Activated CD4-positive, alpha-beta T cell treated with anti-CD3 and anti-CD28 coated beads for 4 hours (primary cell): Measurements from ENCODE around the gene PHF2.
A peak's percentile ranks its signal among the peaks of the same experiment; 100 is the strongest.

Source experiments
- DNase-seq, 2 donors: peaks; one replicate each; pipeline ENCODE4 v3.0.0-alpha.2; 2020

The PHF2 gene

GRCh38 chr9:93682155-93682968, 106.0 kb downstream of the PHF2 start:
- peak; percentile 44 to 60 for DNase-seq

- no peak for DNase-seq
Observed at GRCh38 chr9:93683331-93684134, 107.1 kb downstream of the PHF2 start.

- no peak for DNase-seq
Observed at GRCh38 chr9:93684161-93684765, 107.9 kb downstream of the PHF2 start.

GRCh38 chr9:93684806-93685543, 108.6 kb downstream of the PHF2 start:
- DNase-seq = no peak

- no peak for DNase-seq
Observed at GRCh38 chr9:93686127-93686879, 109.9 kb downstream of the PHF2 start.

GRCh38 chr9:93686880-93687236, 110.5 kb downstream of the PHF2 start:
- DNase-seq = no peak

- no peak for DNase-seq
Observed at GRCh38 chr9:93690618-93691017, 114.2 kb downstream of the PHF2 start.

- DNase-seq = no peak
Observed at GRCh38 chr9:93693129-93693528, 116.7 kb downstream of the PHF2 start.

GRCh38 chr9:93697352-93698139, 121.2 kb downstream of the PHF2 start:
- no peak for DNase-seq

- no peak for DNase-seq
Observed at GRCh38 chr9:93698140-93698908, 121.9 kb downstream of the PHF2 start.

GRCh38 chr9:93699650-93700049, 123.3 kb downstream of the PHF2 start:
- no peak for DNase-seq

GRCh38 chr9:93701494-93702218, 125.3 kb downstream of the PHF2 start:
- no peak for DNase-seq

GRCh38 chr9:93702261-93702660, 125.9 kb downstream of the PHF2 start:
- no peak for DNase-seq

- DNase-seq = no peak
Observed at GRCh38 chr9:93708289-93708986, 132.1 kb downstream of the PHF2 start.

- DNase-seq = no peak
Observed at GRCh38 chr9:93708987-93709302, 132.6 kb downstream of the PHF2 start.

- no peak for DNase-seq
Observed at GRCh38 chr9:93709600-93710369, 133.4 kb downstream of the PHF2 start.

- DNase-seq = no peak
Observed at GRCh38 chr9:93710370-93710723, 134.0 kb downstream of the PHF2 start.

- DNase-seq = no peak
Observed at GRCh38 chr9:93711002-93711401, 134.6 kb downstream of the PHF2 start.

GRCh38 chr9:93712896-93713295, 136.5 kb downstream of the PHF2 start:
- DNase-seq = no peak
